ENCODE results near the gene RIT2.

Gene RIT2

GRCh38 chr18:42976869-42977590, 138.5 kb downstream of the RIT2 start:
- TF ChIP-seq CTCF (IDR thresholded peaks at IDR 0.05) = no peak

DNA sequence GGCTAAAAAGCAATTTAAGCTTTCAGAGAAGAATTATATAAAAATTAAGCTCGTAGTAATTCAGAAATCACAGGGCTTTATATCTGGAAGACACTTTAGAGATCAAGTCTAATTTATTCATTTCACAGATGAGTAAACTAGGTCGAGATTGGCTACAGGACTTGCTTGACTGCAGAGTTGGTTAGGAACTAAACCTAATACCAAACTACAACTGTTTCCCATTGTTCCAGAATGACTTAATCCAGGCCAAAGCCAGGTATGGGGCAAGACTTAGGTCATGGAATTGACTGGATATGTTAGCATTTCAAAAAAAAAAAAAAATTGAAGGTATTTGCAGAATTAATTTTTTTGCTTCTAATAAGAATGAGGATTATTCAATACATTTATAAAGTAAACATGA, 146.1 kb downstream of the RIT2 start:
- TF ChIP-seq CTCF (IDR thresholded peaks at IDR 0.05) = no peak

DNA sequence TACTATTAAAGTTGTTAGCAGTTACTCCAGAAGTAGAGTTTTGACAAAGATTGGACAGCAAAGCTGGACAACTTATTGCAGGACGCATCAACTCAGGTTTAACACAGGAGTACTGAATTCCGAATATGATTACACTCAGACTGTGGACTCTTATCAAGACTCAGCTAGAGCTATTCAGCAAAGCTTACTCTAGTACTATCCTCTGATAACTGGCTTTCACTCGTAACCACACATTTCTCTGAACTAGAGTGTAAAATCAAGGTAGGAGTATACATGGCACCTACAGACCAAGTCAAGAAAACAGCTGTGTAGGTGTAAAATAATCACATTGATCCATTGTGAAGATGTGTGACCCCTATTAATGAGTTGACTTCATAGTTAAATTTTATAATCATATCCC, 154.2 kb downstream of the RIT2 start:
- no peak for TF ChIP-seq CTCF (IDR thresholded peaks at IDR 0.05)

- no peak for TF ChIP-seq CTCF (IDR thresholded peaks at IDR 0.05)
Measured at GRCh38 chr18:42959528-42959927, 156.0 kb downstream of the RIT2 start.

GRCh38 chr18:42958353-42958752, 157.1 kb downstream of the RIT2 start:
- TF ChIP-seq CTCF (IDR thresholded peaks at IDR 0.05) = no peak

DNA sequence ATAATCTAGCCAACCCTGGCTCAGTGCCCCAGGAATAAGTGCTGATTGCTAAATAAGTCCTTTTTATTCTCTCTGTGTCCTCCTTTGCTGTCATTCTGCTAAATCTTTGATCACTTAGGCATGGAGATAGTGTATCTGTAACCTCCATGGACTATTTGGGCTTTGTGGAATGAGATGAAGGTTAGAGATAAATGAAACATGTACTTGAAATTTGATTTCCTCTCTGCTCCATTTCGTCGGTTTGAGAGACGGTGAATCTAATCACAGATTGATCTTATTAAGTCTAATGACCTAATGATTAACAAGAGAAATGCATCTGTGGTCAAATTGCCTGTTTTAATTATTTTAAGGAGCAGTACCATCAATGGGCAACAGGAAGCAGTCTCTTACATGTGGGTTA, 159.2 kb downstream of the RIT2 start:
- TF ChIP-seq CTCF (IDR thresholded peaks at IDR 0.05) = no peak

DNA sequence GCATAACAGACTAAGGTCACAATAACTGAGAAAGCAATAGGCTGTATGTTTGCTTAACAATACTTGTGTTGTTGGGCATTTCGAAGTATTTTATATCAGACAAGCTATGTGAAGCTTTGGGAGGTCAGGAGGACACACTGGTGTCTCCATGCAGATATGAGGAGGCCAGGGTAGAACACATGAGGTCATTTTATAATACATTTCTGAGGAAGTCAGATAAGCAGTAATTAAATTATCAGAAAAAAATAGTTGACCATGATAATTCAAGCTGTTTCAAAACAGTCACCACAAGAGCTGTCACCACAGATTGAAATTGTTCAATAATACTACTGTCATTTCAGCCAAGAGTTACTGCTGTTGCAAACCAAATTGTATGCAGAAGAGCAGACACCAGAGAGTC, 160.6 kb downstream of the RIT2 start:
- no peak for TF ChIP-seq CTCF (IDR thresholded peaks at IDR 0.05)

DNA sequence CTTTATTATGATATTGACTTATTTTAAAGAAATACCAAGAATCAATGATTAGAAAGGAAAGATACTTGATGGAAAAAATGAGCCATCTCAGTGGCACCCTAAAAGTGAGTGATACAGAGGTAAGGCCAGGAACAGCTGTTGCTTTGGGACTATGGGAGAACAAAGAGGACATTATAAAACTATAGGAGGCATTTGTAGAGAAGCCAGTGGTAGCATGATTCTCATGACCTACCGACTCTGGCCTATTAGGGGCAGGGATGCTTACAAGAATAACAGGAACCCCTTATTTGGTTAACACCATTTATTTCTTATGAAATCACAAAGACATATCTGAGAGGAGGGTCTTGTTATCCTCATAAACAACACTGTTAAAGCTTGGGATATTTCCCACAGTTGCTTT, 162.2 kb downstream of the RIT2 start:
- TF ChIP-seq CTCF (IDR thresholded peaks at IDR 0.05) = no peak
